GM18858 (cell line): ENCODE results near the gene IRF7.

Source experiments
- ATAC-seq: cut with Tn5 transposase; IDR thresholded peaks from one replicate; pipeline ENCODE4 v1.9.1; 2021; ENCODE audit not compliant: unreplicated experiment

Gene IRF7

GRCh38 chr11:565921-566509 lies 49.7 kb downstream of the IRF7 start:
- ATAC-seq: no peak

DNA sequence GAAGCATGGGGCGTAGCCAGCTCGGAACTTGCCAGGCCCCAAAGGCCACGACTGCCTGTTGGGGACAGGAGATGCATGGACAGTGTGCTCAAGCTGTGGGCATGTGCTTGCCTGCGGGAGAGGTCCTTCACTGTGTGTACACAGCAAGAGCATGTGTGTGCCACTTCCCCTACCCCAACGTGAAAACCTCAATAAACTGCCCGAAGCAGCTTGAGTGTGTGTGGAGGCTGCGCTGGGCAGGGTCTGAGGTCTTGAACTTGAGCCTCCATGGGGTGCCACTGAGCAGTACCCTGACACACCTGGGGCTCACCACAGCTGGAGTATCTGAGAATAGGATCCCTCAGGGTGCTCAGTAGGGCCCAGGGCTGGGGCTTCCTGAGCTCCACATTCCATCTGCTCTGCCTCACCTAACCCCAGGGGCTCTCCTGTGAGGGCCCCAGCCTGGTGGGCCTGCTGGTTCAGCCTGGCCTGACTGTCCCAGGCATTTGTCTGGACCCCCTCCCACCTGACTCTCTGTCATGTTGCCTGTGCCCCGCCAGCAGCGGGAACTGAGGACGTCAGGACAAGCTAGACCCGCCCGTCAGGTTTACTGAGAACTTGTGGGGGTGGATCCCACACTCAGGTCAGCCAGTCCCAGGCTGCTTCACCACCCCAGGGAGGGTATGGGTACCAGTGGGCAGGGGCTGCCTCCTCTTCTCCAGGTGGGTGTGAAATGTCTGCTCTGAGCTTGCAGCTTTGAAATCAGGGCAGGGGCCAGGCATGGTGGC lies 51.8 kb downstream of the IRF7 start:
- no peak for ATAC-seq

DNA sequence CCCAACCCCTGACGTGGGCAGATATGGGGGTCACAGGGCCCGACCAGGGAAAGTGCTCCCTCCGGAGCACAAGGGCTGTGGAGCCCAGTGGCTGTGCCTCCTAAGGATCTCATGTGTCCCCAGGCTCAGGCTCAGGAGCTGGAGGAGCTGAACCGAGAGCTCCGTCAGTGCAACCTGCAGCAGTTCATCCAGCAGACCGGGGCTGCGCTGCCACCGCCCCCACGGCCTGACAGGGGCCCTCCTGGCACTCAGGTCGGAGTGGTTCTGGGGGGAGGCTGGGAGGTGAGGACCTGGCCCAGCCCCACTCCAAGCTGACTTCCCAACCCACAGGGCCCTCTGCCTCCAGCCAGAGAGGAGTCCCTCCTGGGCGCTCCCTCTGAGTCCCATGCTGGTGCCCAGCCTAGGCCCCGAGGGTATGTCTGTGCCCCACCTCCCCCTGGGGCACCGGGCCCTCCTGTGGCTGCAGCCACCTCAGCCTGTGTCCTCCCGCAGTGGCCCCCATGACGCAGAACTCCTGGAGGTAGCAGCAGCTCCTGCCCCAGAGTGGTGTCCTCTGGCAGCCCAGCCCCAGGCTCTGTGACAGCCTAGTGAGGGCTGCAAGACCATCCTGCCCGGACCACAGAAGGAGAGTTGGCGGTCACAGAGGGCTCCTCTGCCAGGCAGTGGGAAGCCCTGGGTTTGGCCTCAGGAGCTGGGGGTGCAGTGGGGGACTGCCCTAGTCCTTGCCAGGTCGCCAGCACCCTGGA lies 52.5 kb downstream of the IRF7 start:
- no peak for ATAC-seq
